GM12865 (cell line): ENCODE results near the gene CDH1.

Source experiments
- DNase-seq: peaks from one replicate; pipeline ENCODE4 v3.0.0; 2010; ENCODE audit warnings: low read depth
- H3K4me3 ChIP-seq: 2 replicates; pipeline ENCODE4 v1.5.1; 2011; ENCODE audit warnings: mild to moderate bottlenecking, low read depth, low read length, control low read depth
- TF ChIP-seq, protein P1 (sequence below): IDR thresholded peaks from 2 replicates; pipeline ENCODE4 v1.5.1; 2011; ENCODE audit warnings: low read length, control low read depth, low read depth, inconsistent platforms; ENCODE audit not compliant: insufficient read depth; ENCODE audit errors: missing control alignments

CDH1 gene

DNA sequence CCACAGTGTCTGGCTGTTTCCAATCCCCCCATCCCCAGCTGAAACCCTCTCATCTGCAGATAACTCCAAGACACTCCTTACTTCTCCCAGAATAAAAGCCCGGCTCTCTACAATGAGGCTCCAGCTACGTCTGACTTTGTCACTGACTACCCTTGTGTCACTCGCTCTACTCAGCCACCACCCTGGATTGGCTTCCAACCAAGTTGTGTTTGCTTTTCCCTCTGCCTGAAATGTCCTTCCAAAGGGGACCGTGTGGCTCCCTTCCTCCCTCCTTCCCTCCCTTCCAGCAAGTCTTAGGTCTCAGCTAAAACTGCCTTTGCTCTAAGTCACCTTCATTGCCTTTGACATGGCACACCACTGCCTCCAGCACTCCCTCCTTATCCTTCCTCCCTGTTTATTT is 42.8 kb downstream of the CDH1 start:
- H3K4me3 ChIP-seq, result no peak overlapping the region

DNA sequence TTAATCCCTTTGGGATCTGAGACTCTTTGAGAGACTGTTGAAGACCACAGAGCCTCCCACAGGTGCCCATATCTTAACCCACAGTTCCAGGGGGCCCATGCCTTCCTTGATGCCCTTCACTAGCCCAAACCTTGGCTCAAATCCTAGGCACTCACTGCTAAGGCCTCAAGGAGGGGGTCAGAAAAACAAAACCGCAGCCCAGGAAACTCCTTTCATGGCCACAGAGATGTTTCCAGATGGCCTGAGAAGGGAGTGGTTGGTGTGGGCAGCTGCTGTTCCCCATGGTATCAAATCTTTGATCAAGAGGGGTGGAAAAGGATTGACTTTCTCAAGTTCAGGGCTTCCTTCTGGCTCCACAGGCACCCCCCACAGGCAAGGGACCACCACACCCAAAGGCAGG is 44.7 kb downstream of the CDH1 start:
- DNase-seq, result peak; percentile 66
- TF ChIP-seq, protein P1, sequence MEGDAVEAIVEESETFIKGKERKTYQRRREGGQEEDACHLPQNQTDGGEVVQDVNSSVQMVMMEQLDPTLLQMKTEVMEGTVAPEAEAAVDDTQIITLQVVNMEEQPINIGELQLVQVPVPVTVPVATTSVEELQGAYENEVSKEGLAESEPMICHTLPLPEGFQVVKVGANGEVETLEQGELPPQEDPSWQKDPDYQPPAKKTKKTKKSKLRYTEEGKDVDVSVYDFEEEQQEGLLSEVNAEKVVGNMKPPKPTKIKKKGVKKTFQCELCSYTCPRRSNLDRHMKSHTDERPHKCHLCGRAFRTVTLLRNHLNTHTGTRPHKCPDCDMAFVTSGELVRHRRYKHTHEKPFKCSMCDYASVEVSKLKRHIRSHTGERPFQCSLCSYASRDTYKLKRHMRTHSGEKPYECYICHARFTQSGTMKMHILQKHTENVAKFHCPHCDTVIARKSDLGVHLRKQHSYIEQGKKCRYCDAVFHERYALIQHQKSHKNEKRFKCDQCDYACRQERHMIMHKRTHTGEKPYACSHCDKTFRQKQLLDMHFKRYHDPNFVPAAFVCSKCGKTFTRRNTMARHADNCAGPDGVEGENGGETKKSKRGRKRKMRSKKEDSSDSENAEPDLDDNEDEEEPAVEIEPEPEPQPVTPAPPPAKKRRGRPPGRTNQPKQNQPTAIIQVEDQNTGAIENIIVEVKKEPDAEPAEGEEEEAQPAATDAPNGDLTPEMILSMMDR, result no peak
- no peak overlapping the region for H3K4me3 ChIP-seq

More for the DNA sequence above, 42.8 kb downstream of the CDH1 start:
- TF ChIP-seq, protein P1, result no peak
- DNase-seq, result no peak

DNA sequence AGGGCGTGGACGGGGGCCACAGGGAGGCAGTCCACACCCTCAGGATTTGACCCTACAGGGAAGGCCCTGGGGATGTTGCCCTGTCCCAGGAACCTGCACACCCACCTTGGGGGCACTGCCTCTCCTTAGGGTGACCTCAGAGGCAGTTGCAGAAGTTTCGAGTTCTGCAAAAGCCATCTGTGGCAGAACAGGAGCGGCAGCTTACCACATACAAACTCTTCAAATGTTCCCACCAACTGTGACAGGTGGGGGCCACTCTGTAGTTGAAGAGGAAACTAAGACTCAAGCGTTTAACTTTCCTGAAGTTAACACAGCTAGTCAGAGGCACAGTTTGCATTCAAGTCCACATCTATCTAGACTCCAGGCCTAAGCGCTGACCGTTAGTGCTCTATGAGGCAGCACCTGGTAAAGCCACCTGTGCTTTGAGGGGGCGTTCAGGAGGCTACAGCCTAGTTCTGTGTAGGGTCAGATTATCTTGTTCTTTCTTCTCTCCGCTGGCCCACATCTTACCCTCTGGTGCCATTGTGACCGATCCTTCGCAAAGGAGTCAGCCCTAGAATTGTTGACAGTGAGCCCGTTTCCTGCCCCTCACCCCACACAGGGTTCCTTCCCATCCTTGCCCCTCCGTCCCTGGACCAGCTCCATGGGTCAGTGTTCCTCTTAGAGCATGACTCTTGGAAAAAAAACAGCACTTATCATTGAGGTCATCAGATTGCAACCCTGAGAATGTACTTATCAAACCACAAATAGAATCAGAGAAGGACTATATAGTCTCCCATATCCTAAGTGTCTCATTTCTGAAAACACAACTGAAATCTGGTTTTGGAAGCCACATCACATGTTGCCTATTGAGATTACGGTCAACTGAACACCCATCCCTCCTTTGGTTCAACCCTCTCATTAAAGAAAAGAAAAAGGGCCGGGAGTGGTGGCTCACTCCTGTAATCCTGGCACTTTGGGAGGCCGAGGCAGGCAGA is 45.4 kb downstream of the CDH1 start:
- TF ChIP-seq, protein P1, result no peak
- DNase-seq, result peak; percentile 94
- peak overlapping the region; percentile 19; the same call in 1 of the 2 replicates for H3K4me3 ChIP-seq

DNA sequence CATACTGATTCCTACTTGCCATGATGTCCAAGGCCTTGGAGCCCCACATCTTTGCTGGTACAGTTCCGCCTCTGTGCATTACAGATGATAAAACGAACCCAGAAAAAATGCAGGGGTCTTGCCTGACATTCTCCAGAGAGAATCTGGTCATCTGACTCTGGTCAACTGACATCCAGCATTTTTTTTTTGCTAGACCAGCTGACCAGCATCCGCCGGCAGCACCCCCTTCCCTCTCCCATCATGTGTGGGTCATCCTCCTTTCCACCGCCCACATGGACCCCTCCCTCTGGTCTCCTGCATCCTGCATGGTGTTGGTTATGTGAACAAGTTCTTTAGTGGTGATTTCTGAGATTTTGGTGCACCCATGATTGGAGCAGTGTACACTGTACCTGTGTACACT is 47.1 kb downstream of the CDH1 start:
- H3K4me3 ChIP-seq, result no peak overlapping the region
- TF ChIP-seq, protein P1, result no peak
- DNase-seq, result no peak

DNA sequence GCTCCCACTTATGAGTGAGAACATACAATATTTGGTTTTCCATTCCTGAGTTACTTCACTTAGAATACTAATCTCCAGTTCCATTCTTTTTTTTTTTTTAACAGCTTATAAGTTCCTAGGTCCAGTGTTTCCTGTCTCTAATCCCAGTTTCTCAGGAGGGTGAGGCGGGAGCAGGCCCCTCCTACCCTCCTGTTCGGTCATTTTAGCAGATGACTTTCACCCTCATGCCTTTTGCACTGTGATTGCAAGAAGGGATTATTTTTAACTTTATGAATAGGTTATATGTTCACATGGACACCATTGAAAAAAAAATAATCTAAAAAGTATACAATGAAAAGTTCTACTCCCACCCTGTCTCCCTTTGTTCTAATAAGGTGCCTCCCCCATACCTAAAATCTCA is 47.6 kb downstream of the CDH1 start:
- TF ChIP-seq, protein P1, result no peak
- DNase-seq, result no peak
- no peak overlapping the region for H3K4me3 ChIP-seq

DNA sequence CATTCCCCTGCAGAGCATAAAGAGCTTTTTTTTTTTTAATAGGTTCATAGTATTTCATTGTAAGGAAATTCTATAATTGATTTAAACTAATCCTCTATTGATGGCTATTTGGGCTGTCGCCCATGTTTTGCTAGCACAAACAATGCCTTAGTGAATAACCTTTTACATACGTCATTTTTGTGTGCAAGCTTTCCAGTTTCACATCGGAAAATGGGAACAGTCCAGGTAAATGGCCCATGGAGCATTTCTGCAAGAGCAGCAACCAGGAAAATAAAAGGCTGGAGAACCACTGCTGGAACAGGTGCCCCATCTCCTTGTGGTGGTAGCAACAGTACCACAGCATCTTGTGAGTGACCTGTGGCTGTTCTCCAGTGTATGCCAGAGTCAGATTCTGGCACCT is 48.6 kb downstream of the CDH1 start:
- no peak overlapping the region for H3K4me3 ChIP-seq
- DNase-seq, result no peak
- TF ChIP-seq, protein P1, result no peak
